Measurements from ENCODE around the gene LSM6.

The LSM6 gene

DNA sequence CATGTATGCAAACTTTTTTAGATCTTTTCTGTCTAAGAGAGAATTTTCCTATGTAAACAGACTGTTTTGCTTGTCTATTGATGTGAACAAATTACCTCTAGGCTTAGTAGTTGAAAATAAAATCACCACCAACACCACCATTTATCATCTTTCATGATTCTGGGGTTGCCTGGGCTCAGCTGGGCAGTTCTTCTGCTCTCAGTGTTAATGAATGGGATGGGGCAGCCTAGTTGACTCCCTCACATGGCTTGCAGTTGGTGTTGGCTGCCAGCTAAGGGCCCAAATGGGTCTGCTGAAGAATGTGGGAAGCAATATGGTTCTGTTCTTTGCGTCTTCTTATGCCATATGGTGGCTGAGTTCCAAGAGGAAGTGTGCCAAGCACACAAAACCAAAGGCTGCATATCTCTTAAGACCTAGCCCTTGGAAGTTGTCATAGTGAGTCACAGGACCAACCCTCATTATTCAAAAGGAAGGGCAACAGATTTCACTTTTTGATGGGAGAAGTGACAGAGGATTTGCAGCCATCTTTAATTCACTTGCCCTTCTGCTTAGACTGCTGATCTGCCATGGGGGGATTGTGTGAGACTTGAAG, 56.7 kb downstream of the LSM6 start:
- no peak for DNase-seq (ENCODE audit: low read depth)
- TF ChIP-seq, protein P1, sequence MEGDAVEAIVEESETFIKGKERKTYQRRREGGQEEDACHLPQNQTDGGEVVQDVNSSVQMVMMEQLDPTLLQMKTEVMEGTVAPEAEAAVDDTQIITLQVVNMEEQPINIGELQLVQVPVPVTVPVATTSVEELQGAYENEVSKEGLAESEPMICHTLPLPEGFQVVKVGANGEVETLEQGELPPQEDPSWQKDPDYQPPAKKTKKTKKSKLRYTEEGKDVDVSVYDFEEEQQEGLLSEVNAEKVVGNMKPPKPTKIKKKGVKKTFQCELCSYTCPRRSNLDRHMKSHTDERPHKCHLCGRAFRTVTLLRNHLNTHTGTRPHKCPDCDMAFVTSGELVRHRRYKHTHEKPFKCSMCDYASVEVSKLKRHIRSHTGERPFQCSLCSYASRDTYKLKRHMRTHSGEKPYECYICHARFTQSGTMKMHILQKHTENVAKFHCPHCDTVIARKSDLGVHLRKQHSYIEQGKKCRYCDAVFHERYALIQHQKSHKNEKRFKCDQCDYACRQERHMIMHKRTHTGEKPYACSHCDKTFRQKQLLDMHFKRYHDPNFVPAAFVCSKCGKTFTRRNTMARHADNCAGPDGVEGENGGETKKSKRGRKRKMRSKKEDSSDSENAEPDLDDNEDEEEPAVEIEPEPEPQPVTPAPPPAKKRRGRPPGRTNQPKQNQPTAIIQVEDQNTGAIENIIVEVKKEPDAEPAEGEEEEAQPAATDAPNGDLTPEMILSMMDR (IDR thresholded peaks at IDR 0.05; ENCODE audit: low read depth, low read length, missing control alignments): no peak
- in situ Hi-C loops (cut with HindIII; ENCODE audit: low sequenced_read_pairs): no loop called here
- no peak overlapping the region for H3K4me3 ChIP-seq (ENCODE audit: low read depth, low read length)

DNA sequence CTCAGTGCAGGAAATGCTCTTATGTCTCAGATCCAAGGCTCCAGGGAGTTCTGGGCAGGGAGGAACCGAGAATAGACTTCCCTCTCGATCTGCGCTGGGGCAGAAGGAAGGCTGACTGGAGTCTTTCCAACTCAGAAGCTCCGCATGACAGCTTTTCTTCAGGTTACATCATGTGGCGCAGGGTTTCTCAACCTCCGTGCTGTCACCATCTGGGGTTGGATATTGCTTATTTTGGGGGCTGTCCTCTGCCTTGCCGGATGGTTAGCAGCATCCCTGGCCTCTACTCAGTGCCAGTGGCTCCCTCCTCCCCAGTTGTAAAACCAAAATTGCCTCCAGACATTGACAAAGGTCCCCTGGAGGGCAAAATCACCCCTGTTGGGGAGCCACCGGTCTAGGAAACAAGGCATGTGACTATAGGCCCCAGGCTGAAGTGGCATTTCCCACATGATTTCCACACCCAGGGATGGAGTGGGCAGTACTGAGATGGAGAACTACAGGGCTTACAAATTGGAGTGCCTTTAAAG, 60.2 kb downstream of the LSM6 start:
- no peak overlapping the region for H3K4me3 ChIP-seq (ENCODE audit: low read depth, low read length)
- DNase-seq (ENCODE audit: low read depth): no peak
- TF ChIP-seq, protein P1 (IDR thresholded peaks at IDR 0.05; ENCODE audit: low read depth, low read length, missing control alignments): no peak
- in situ Hi-C loops (cut with HindIII; ENCODE audit: low sequenced_read_pairs): no loop called here

DNA sequence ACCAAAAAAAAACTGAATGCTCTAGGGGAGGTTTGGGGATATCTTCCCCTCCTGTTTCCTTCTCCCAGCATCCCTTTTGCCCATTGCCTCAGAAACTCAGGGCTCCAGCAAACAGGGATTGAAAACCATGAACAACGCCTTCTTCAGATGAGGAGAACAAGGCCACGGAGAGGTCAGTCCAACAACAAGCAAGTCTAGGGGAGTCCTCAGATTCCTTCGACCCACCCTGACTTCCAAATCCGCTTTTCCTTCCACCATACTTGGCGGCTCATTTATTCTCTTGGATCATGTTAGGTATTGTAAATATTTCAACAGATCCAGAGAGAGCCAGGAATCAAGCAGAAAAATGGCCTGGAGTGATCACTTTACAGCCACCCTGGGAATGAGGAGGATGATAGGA, 60.7 kb downstream of the LSM6 start:
- no peak for DNase-seq (ENCODE audit: low read depth)
- TF ChIP-seq, protein P1 (IDR thresholded peaks at IDR 0.05; ENCODE audit: low read depth, low read length, missing control alignments): no peak
- in situ Hi-C loops (cut with HindIII; ENCODE audit: low sequenced_read_pairs): no loop called here
- H3K4me3 ChIP-seq (ENCODE audit: low read depth, low read length): no peak overlapping the region

DNA sequence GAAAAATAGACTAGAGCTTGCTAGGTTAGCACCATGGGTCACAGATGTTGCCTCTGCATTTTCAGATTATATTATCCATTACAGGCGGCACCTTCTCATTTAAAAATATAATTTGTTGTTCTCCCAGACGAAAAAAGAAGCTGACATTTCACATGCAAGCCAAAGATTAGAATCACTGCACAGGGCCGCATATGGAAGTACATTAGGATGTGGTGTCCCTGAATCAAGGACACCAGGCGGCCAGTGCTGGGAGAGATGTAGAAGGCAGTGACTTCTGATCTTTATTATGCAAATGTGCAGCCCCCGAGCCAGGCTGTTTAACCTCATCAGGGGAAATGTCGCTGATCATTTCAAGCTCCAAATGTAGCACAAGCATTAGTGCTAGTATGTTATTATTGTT, 61.6 kb downstream of the LSM6 start:
- no peak overlapping the region for H3K4me3 ChIP-seq (ENCODE audit: low read depth, low read length)
- TF ChIP-seq, protein P1 (IDR thresholded peaks at IDR 0.05; ENCODE audit: low read depth, low read length, missing control alignments): no peak
- in situ Hi-C loops (cut with HindIII; ENCODE audit: low sequenced_read_pairs): no loop called here

DNA sequence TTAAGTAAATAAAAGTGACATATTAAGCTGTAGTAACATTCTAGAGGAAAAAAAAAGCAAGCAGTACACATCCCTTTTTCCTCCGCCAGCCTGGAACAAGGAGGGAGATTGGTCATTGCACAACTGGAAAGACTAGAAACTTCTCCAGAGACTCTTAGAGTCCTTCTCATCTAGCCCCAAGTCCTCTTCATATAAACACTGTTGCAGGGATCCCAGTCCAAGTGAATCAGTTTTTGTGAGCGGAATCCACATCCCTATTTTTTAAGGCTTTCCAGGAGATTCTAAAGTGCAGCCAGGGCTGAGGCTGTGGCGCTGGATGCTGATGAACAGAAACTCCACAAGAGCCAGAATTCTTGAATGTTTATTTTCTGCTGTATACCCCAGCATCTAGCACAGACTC, 62.6 kb downstream of the LSM6 start:
- TF ChIP-seq, protein P1 (IDR thresholded peaks at IDR 0.05; ENCODE audit: low read depth, low read length, missing control alignments): no peak
- in situ Hi-C loops (cut with HindIII; ENCODE audit: low sequenced_read_pairs): no loop called here

More for the DNA sequence above, 61.6 kb downstream of the LSM6 start:
- DNase-seq (ENCODE audit: low read depth): no peak

More for the DNA sequence above, 62.6 kb downstream of the LSM6 start:
- no peak overlapping the region for H3K4me3 ChIP-seq (ENCODE audit: low read depth, low read length)
- no peak for DNase-seq (ENCODE audit: low read depth)

Data from astrocyte of the cerebellum (primary cell).